Measurements from ENCODE around the gene REC8.

REC8 gene

DNA sequence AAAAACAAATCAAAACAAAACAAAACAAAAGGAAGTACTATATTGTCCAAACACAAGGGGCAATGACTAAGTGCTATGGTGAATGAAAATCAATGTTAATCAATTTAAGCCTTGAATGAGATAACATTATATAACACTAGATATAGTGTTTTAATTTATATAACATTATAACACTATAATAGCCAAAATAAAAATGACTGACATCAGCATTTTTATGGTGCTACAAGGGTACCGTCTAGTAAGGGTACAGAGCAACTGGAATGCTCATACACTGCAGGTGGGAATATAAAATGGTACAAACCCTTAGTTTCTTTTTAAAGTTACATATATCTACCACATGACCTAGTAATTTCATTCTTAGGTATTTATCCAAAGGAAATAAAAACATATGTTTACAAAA lies 54.6 kb downstream of the REC8 start:
- DNase-seq (ENCODE audit: low spot score in 2 of 2) = no peak
- Mint-ChIP-seq H3K36me3 (peaks cover 7% of the 10 kb centered on the region), H3K4me1 (peaks cover 15% of the 10 kb centered on the region), H3K27me3 (no peaks in the 10 kb centered on the region), H3K9me3 (no peaks in the 10 kb centered on the region), H3K27ac (no peak overlapping the region), H3K4me3 (no peak overlapping the region)
- ATAC-seq (ENCODE audit: low read depth) = no peak

DNA sequence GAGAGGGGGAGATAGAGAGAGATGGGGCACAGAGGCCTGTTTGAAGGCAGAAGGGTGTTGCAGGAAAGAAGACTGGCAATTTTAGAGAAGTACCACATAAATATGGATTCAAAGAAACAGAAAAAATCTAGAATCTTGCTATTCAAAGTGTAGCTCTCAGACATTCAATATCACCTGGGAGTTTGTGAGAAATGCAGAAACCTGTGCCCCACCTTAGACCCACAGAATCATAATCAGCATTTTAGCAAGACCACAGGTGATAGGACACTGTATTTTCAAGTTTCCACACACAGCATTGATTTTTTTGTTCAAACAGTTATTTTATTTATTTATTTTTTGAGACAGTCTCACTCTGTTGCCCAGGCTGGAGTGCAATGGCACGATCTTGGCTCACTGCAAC lies 57.0 kb downstream of the REC8 start:
- Mint-ChIP-seq H3K27ac (no peak overlapping the region), H3K4me3 (no peak overlapping the region), H3K9me3 (no peaks in the 10 kb centered on the region), H3K36me3 (peaks cover 7% of the 10 kb centered on the region), H3K4me1 (peaks cover 17% of the 10 kb centered on the region), H3K27me3 (no peaks in the 10 kb centered on the region)
- DNase-seq (ENCODE audit: low spot score in 2 of 2) (no peak), ATAC-seq (ENCODE audit: low read depth) (no peak)

Measured in memory B cell (primary cell).